Measurements from ENCODE around the gene ECSIT. TPM values are rescaled to one million over a fixed set of nuclear protein-coding genes. Genes with fewer than 3 reads are reported as not detected.
"Not testable (repeated sequence)": the region's sequence is repeated elsewhere in the genome, so short reads cannot be mapped to it uniquely, and the experiment has no call there.

Gene ECSIT
- total RNA-seq, 4 donors from 2014 or later, result 82.9 to 199 (median 129) TPM

GRCh38 chr19:11460207-11460606 is 68.7 kb downstream of the ECSIT start:
- Histone ChIP-seq H3K4me1 (no peaks in the 10 kb centered on the region), H3K27ac (no peak overlapping the region), H3K4me3 (no peak overlapping the region), H3K9me3 (no peaks in the 10 kb centered on the region), H3K36me3 (no peaks in the 10 kb centered on the region), H3K27me3 (peaks cover 7 to 12% (median 10%) of the 10 kb centered on the region in 3 donors)
- intact Hi-C loops (cut with DNase I; ENCODE audit: low total_unique reads) (no loop called here), in situ Hi-C loops (cut with MboI; ENCODE audit: low sequenced_read_pairs in 4 of 4) (no loop called here)
- ATAC-seq (no peak), DNase-seq (no peak)
- TF ChIP-seq CTCF (IDR thresholded peaks at IDR 0.05 in 4 of 5, conservative IDR thresholded peaks at IDR 0.05 in 1 of 5) (no peak), POLR2A (IDR thresholded peaks at IDR 0.05) (no peak)

GRCh38 chr19:11458912-11459311 is 70.0 kb downstream of the ECSIT start:
- H3K9me3 ChIP-seq; intact Hi-C loops (cut with DNase I; ENCODE audit: low total_unique reads); ATAC-seq; in situ Hi-C loops (cut with MboI; ENCODE audit: low sequenced_read_pairs in 4 of 4); H3K36me3 ChIP-seq; H3K4me1 ChIP-seq; H3K4me3 ChIP-seq; H3K27ac ChIP-seq; DNase-seq: not testable (repeated sequence)
- peaks cover 13 to 14% (median 13%) of the 10 kb centered on the region in 3 donors for H3K27me3 ChIP-seq

GRCh38 chr19:11458236-11458900 is 70.6 kb downstream of the ECSIT start:
- H3K9me3 ChIP-seq, result no peaks in the 10 kb centered on the region
- no peak overlapping the region for H3K27ac ChIP-seq
- in situ Hi-C loops (cut with MboI; ENCODE audit: low sequenced_read_pairs in 4 of 4), result no loop called here
- peaks cover 15 to 19% (median 16%) of the 10 kb centered on the region in 3 donors for H3K27me3 ChIP-seq
- no peak for DNase-seq
- H3K4me1 ChIP-seq, result no peaks in the 10 kb centered on the region
- no peak for ATAC-seq
- no peak overlapping the region for H3K4me3 ChIP-seq
- TF ChIP-seq CTCF (IDR thresholded peaks at IDR 0.05 in 4 of 5, conservative IDR thresholded peaks at IDR 0.05 in 1 of 5) (no peak), POLR2A (IDR thresholded peaks at IDR 0.05) (no peak)
- no peaks in the 10 kb centered on the region for H3K36me3 ChIP-seq
- intact Hi-C loops (cut with DNase I; ENCODE audit: low total_unique reads), result no loop called here

GRCh38 chr19:11457831-11458230 is 71.1 kb downstream of the ECSIT start:
- no peak overlapping the region for H3K4me3 ChIP-seq
- TF ChIP-seq POLR2A (IDR thresholded peaks at IDR 0.05) (no peak), CTCF (IDR thresholded peaks at IDR 0.05 in 4 of 5, conservative IDR thresholded peaks at IDR 0.05 in 1 of 5) (no peak)
- no peaks in the 10 kb centered on the region for H3K4me1 ChIP-seq
- no peak for ATAC-seq
- H3K9me3 ChIP-seq, result no peaks in the 10 kb centered on the region
- H3K36me3 ChIP-seq, result no peaks in the 10 kb centered on the region
- no peak for DNase-seq
- no peak overlapping the region for H3K27ac ChIP-seq
- intact Hi-C loops (cut with DNase I; ENCODE audit: low total_unique reads), result no loop called here
- in situ Hi-C loops (cut with MboI; ENCODE audit: low sequenced_read_pairs in 4 of 4), result no loop called here
- H3K27me3 ChIP-seq, result peaks cover 21 to 25% (median 21%) of the 10 kb centered on the region in 3 donors

- ATAC-seq (no peak), DNase-seq (no peak)
- intact Hi-C loops (cut with DNase I; ENCODE audit: low total_unique reads), result no loop called here
- Histone ChIP-seq H3K27me3 (peaks cover 22 to 29% (median 26%) of the 10 kb centered on the region in 3 donors), H3K9me3 (no peaks in the 10 kb centered on the region), H3K27ac (no peak overlapping the region), H3K36me3 (no peaks in the 10 kb centered on the region), H3K4me1 (no peaks in the 10 kb centered on the region), H3K4me3 (no peak overlapping the region)
- in situ Hi-C loops (cut with MboI; ENCODE audit: low sequenced_read_pairs in 4 of 4), result no loop called here
- no peak for TF ChIP-seq CTCF (IDR thresholded peaks at IDR 0.05 in 4 of 5, conservative IDR thresholded peaks at IDR 0.05 in 1 of 5)
- TF ChIP-seq POLR2A (IDR thresholded peaks at IDR 0.05), result no peak
Observed at GRCh38 chr19:11457115-11457514, 71.8 kb downstream of the ECSIT start.
